CD4-positive, alpha-beta T cell treated with Interleukin-12 subunit alpha and Interleukin-12 subunit beta, for 1 hour (primary cell): ENCODE data around the gene LYAR.

Experiments used
- DNase-seq: peaks from one replicate; pipeline ENCODE4 v3.0.0-alpha.2; 2020

Gene LYAR

GRCh38 chr4:4289941-4290850 is at the start of gene LYAR, which contains the start of gene ZBTB49:
TSS of gene LYAR (minus strand) at chr4:4290154. CDS start at chr4:4283742, 6,412 bp downstream.
TSS of gene ZBTB49 (plus strand) at chr4:4290251. CDS start at chr4:4299946, 9,695 bp downstream.
- peak; percentile 97 for DNase-seq

GRCh38 chr4:4339504-4340085 is 49.6 kb upstream of the LYAR start:
- DNase-seq = no peak

- DNase-seq = no peak
These were observed 48.5 kb upstream of the LYAR start for GRCh38 chr4:4338210-4339001.

- peak; percentile 81 for DNase-seq
These were observed 45.0 kb upstream of the LYAR start for GRCh38 chr4:4334798-4335520.

- DNase-seq = no peak
These were observed 43.3 kb upstream of the LYAR start for GRCh38 chr4:4333265-4333706.

- DNase-seq = no peak
These were observed 42.6 kb upstream of the LYAR start for GRCh38 chr4:4332529-4332928.

GRCh38 chr4:4330794-4331193 is 40.8 kb upstream of the LYAR start:
- no peak for DNase-seq

- no peak for DNase-seq
These were observed 39.5 kb upstream of the LYAR start for GRCh38 chr4:4329496-4329895.

GRCh38 chr4:4328840-4329239 is 38.9 kb upstream of the LYAR start:
- no peak for DNase-seq

GRCh38 chr4:4328206-4328605 is 38.3 kb upstream of the LYAR start:
- no peak for DNase-seq

GRCh38 chr4:4327652-4328121 is 37.7 kb upstream of the LYAR start:
- no peak for DNase-seq

GRCh38 chr4:4326166-4326565 is 36.2 kb upstream of the LYAR start:
- DNase-seq = no peak

GRCh38 chr4:4325321-4325720 is 35.4 kb upstream of the LYAR start:
- no peak for DNase-seq

- no peak for DNase-seq
These were observed 34.0 kb upstream of the LYAR start for GRCh38 chr4:4323705-4324534.

- no peak for DNase-seq
These were observed 32.2 kb upstream of the LYAR start for GRCh38 chr4:4321951-4322688.

GRCh38 chr4:4320951-4321714 is 31.2 kb upstream of the LYAR start:
- no peak for DNase-seq

- DNase-seq = no peak
These were observed 30.6 kb upstream of the LYAR start for GRCh38 chr4:4320528-4320927.

GRCh38 chr4:4317496-4318232 is 27.7 kb upstream of the LYAR start:
- DNase-seq = no peak

GRCh38 chr4:4316150-4316495 is 26.2 kb upstream of the LYAR start:
- DNase-seq = no peak
